HCT116 (cell line): ENCODE measurements around the gene INPP5D.

ENCODE experiments used
- CTCF ChIP-seq, 3 experiments: fragments of 200-600 bp in 1 of 3; sonication (generic) in 1 of 3; IDR thresholded peaks in 2 of 3; conservative IDR thresholded peaks in 1 of 3; 2 replicates each; pipeline ENCODE4 v1.5.1; 2012 to 2017; ENCODE audit warnings: low read depth in 2 of 3, low read length in 2 of 3, antibody characterized with exemption in 1 of 3, borderline replicate concordance in 1 of 3, control low read depth in 1 of 3, mild to moderate bottlenecking in 1 of 3, mixed read lengths in 1 of 3, mixed run types in 1 of 3, moderate library complexity in 1 of 3; ENCODE audit not compliant: insufficient read depth in 1 of 3
- POLR2AphosphoS5 ChIP-seq: IDR thresholded peaks from 2 replicates; pipeline ENCODE4 v1.6.1; 2011; ENCODE audit warnings: mild to moderate bottlenecking, low read depth, low read length, moderate library complexity

DNA sequence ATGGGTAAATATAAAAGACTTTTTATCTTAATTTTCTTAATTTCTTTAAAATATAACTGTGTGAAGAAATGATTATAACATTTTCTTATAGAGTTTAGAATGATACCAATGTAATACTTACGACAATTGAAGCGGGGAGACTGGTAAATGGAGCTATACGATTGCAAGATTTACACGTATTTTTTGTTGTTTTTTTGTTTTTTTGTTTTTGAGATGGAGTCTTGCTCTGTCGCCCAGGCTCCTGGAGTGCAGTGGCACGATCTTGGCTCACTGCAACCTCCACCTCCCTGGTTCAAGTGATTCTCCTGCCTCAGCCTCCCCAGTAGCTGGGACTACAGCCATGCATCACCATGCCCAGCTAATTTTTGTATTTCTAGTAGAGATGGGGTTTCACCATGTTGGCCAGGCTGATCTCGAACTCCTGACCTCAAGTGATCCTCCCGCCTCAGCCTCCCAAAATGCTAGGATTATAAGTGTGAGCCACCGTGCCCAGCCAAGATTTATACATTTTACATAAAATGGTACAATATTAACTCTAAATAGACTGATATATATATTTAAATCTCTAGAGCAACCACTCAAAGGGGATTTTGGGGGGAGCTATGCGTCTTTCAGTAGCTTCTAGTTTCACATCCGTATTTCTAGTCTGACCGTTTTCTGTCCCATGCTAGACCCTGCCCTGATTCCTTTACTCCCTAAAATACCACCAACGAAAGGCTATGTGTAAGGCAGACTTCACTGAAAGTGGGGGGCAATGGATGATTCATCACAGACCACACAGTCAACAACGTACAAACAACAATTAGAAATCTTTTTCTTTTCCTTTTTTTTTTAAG is 163.1 kb downstream of the INPP5D start:
- TF ChIP-seq CTCF (IDR thresholded peaks at IDR 0.05 in 2 of 3, conservative IDR thresholded peaks at IDR 0.05 in 1 of 3; ENCODE audit: borderline replicate concordance in 1 of 3, insufficient read depth in 1 of 3, low read depth in 2 of 3, low read length in 2 of 3) (no peak), POLR2AphosphoS5 (no peak)
